ENCODE measurements around the gene CSTF2T.
A peak's percentile ranks its signal among the peaks of the same experiment; 100 is the strongest.

The CSTF2T gene

DNA sequence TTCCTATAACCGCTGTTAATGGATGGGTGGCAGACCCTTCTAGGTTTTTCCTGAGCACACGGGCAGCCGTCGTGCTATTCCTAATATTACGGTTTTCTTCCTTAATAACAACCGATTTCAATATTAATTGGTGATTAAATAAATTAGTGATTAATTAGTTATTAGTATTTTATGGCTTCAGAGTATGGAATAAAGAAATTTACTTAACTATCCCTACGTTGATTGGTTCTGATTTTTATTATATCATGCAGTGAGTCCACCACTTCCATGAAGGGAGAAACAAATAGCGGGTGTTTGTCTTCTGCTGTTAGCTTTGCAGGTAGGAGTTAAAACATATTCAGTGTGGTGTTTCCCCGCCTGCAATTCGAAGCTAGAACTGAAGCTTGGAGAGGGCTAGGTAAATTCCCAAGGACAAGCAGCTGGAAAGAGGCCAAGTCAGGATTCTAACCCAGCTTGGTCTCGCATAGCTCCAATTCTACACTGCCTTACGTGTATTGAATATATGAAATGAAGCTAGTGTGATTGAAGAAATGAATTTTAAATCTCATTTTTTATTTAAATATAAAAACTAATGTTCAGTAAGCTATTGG lies 928 bp upstream of the CSTF2T start:
- TF ChIP-seq, protein P1, sequence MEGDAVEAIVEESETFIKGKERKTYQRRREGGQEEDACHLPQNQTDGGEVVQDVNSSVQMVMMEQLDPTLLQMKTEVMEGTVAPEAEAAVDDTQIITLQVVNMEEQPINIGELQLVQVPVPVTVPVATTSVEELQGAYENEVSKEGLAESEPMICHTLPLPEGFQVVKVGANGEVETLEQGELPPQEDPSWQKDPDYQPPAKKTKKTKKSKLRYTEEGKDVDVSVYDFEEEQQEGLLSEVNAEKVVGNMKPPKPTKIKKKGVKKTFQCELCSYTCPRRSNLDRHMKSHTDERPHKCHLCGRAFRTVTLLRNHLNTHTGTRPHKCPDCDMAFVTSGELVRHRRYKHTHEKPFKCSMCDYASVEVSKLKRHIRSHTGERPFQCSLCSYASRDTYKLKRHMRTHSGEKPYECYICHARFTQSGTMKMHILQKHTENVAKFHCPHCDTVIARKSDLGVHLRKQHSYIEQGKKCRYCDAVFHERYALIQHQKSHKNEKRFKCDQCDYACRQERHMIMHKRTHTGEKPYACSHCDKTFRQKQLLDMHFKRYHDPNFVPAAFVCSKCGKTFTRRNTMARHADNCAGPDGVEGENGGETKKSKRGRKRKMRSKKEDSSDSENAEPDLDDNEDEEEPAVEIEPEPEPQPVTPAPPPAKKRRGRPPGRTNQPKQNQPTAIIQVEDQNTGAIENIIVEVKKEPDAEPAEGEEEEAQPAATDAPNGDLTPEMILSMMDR (IDR thresholded peaks at IDR 0.05; ENCODE audit: control insufficient read depth, extremely low read depth, insufficient read depth): no peak
- peak overlapping the region; percentile 81 for H3K4me3 ChIP-seq (ENCODE audit: low read depth, low read length)
- DNase-seq (ENCODE audit: low read depth): peak; percentile 78

DNA sequence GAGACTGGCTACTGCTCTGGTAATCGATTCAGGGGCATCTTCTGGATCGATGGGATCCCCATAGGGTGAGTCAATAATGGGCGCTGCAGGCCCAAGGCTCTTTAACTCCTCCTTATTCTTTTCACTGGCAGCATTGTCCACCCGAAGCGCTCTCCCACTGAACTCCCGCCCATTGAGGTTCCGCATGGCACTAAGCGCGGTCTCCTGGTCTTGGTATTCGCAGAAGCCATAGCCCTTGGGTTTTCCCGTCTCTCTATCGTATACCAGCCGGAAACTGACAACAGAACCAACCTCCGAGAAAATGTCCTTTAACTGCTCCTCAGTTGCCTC lies 285 bp downstream of the CSTF2T start:
- DNase-seq (ENCODE audit: low read depth): no peak
- peak overlapping the region; percentile 81 for H3K4me3 ChIP-seq (ENCODE audit: low read depth, low read length)
- TF ChIP-seq, protein P1 (IDR thresholded peaks at IDR 0.05; ENCODE audit: control insufficient read depth, extremely low read depth, insufficient read depth): no peak

DNA sequence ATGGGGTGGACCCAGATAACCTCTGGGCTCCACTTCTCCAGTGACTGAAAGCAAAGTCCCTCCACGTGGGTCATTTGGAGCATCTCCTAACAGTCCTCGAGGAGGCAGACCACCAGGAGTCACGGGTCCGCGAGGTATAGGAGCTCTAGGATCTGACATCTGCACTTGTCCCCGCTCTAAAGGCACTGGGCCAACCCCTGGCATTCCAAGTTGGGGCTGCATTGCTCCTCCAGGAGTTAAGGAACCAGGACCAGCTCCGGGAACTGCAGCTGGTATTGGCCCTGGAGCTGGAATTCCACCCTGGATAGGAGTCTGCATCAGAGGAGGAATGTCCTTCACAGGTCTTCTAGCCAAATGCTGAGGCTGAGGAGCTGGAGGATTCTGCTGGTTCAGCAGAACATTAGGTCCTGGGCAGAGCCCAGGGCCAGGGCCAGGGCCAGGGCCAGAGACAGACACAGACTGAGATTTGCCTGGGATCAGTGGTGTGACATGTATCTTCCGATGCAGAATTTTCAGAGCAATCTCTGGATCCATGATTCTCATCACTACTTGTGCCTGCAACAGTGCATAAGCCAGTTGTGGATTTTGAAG lies 827 bp downstream of the CSTF2T start:
- DNase-seq (ENCODE audit: low read depth): no peak
- TF ChIP-seq, protein P1 (IDR thresholded peaks at IDR 0.05; ENCODE audit: control insufficient read depth, extremely low read depth, insufficient read depth): no peak
- H3K4me3 ChIP-seq (ENCODE audit: low read depth, low read length): peak overlapping the region; percentile 81

DNA sequence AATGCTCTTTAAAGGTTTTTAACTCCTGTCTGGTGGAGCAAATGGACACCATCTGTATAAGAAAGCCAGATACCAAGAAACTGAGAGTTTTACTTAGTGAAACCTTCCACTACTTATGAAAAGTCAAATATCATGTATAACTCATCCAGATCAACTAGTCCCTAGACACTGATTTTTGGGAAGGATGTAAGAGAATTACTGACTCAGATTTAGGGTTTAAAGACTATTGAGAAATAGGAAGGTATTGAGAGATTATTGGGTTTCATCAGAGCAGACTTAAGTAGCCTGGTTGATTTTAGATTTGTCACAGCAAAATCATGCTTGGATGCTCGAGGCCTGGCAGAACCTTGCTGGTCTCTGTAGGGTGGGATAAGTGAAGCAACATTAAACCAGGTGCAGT lies 3.1 kb downstream of the CSTF2T start:
- TF ChIP-seq, protein P1 (IDR thresholded peaks at IDR 0.05; ENCODE audit: control insufficient read depth, extremely low read depth, insufficient read depth): no peak
- DNase-seq (ENCODE audit: low read depth): no peak
- H3K4me3 ChIP-seq (ENCODE audit: low read depth, low read length): no peak overlapping the region

DNA sequence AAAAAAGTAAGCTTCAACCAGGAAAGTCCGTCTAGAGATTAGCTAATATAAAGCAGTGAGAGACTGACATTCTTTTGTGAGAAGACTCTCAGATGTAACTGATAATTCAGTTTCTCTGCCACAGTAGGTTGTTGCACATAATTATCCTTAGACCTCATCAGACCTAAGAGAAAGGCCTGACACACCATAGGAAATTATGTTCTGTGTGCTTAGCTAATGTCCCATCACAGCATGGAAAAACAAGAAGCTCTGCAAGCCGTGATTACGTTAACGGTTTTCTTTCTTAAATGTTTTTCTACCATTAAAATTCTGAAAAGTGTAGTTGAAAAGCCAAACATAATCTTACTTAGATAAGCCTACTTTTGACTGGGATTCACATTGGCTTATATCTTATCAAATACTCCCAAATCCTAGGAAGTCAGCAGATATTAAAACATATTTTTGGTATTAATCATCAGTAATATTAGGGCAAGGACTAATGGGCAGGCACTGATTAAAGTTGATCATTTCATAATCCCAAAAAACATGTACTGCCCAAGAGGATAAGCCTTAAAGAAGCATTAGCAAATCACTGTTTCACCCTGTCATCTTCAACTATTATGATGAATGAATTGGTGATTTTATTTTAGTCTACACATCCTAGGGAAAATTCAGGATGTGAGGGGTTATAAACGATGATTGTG lies 5.2 kb downstream of the CSTF2T start:
- DNase-seq (ENCODE audit: low read depth): no peak
- H3K4me3 ChIP-seq (ENCODE audit: low read depth, low read length): no peak overlapping the region
- TF ChIP-seq, protein P1 (IDR thresholded peaks at IDR 0.05; ENCODE audit: control insufficient read depth, extremely low read depth, insufficient read depth): no peak

DNA sequence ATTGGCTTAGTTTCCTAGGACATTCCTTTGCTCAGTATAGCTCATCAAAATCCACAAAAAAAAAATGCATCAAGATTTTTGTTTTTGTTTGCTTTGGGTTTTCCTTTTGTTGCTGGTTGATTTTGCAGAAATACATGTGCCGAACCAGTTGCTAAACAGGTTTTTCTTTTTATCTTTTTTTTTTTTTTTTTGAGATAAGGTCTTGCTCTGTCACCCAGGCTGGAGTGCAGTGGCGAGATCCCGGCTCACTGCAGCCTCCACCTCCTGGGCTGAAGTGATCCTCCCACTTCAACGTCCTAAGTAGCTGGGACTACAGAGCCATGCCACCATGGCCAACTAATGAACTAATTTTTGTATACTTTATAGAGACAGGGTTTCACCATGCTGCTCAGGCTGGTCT lies 8.3 kb downstream of the CSTF2T start:
- no peak for DNase-seq (ENCODE audit: low read depth)
- no peak overlapping the region for H3K4me3 ChIP-seq (ENCODE audit: low read depth, low read length)
- TF ChIP-seq, protein P1 (IDR thresholded peaks at IDR 0.05; ENCODE audit: control insufficient read depth, extremely low read depth, insufficient read depth): no peak
